Amygdala (tissue), 56 donors: Measurements from ENCODE around the gene CYP2A7.
"Not testable (repeated sequence)": the region's sequence is repeated elsewhere in the genome, so short reads cannot be mapped to it uniquely, and the experiment has no call there.

ENCODE experiments used
- DNase-seq, 56 donors: peaks; one replicate each; lab custom pipeline; 2025; lab: John Stamatoyannopoulos, UW

Gene CYP2A7

GRCh38 chr19:40846722-40847121 lies 35.3 kb downstream of the CYP2A7 start:
- not testable (repeated sequence) for DNase-seq

- not testable (repeated sequence) for DNase-seq
Observed at GRCh38 chr19:40843653-40844052, 38.4 kb downstream of the CYP2A7 start.

GRCh38 chr19:40842997-40843652 lies 38.9 kb downstream of the CYP2A7 start:
- not testable (repeated sequence) for DNase-seq

GRCh38 chr19:40842012-40842411 lies 40.0 kb downstream of the CYP2A7 start:
- not testable (repeated sequence) for DNase-seq

GRCh38 chr19:40838477-40838876 lies 43.6 kb downstream of the CYP2A7 start:
- DNase-seq = not testable (repeated sequence)

- DNase-seq = no peak
Observed at GRCh38 chr19:40836754-40837429, 45.1 kb downstream of the CYP2A7 start.

GRCh38 chr19:40833728-40834533 lies 48.1 kb downstream of the CYP2A7 start:
- not testable (repeated sequence) for DNase-seq

GRCh38 chr19:40832431-40832790 lies 49.6 kb downstream of the CYP2A7 start:
- DNase-seq = not testable (repeated sequence)

- DNase-seq = no peak
Observed at GRCh38 chr19:40831502-40832430, 50.3 kb downstream of the CYP2A7 start.

- not testable (repeated sequence) for DNase-seq
Observed at GRCh38 chr19:40830741-40831140, 51.3 kb downstream of the CYP2A7 start.

- DNase-seq = no peak
Observed at GRCh38 chr19:40829205-40829604, 52.8 kb downstream of the CYP2A7 start.

- no peak for DNase-seq
Observed at GRCh38 chr19:40827386-40828247, 54.4 kb downstream of the CYP2A7 start.

- DNase-seq = peak in 6 of 56 donors; percentile 14 to 58 (median 35)
Observed at GRCh38 chr19:40826699-40827385, 55.2 kb downstream of the CYP2A7 start.

GRCh38 chr19:40826312-40826698 lies 55.7 kb downstream of the CYP2A7 start:
- not testable (repeated sequence) for DNase-seq

GRCh38 chr19:40825460-40826095 lies 56.5 kb downstream of the CYP2A7 start:
- not testable (repeated sequence) for DNase-seq
